ENCODE data around the gene C1orf115.

The C1orf115 gene

DNA sequence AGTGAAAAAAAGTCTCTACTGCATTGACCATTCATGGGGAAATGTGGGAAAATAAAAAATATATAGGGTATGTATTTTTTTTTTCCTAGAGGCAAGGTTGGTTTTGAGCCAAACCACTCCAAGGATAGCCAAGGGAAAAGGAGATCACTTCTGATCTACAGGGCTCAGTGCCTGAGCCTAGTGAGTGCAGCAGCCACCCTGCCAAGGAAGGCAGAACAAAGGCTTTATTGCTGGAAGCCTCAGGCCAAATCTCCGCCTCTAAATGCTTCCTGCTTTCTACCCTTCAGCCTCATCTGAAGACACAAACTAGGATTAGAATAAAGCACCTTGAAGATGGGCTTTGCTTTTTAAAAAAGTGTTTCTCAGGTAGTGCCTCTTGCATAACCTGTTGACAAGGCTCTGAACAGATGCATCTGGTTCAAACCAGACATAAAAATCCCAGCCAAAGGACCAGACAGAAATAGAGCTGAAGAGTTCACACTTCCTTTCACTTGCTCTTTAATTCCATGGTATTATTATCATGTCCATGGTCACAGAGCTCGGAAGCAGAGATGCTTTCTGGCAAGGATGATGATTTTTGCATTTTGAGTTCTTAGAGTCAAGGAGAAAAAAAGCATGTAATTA is 10.5 kb downstream of the C1orf115 start:
- DNase-seq (ENCODE audit: extremely low read depth, insufficient read length): no peak
- H3K27me3 ChIP-seq (replicated peaks; ENCODE audit: control insufficient read depth, insufficient read depth, low read length): no peaks in the 10 kb centered on the region
- TF ChIP-seq, protein P1, sequence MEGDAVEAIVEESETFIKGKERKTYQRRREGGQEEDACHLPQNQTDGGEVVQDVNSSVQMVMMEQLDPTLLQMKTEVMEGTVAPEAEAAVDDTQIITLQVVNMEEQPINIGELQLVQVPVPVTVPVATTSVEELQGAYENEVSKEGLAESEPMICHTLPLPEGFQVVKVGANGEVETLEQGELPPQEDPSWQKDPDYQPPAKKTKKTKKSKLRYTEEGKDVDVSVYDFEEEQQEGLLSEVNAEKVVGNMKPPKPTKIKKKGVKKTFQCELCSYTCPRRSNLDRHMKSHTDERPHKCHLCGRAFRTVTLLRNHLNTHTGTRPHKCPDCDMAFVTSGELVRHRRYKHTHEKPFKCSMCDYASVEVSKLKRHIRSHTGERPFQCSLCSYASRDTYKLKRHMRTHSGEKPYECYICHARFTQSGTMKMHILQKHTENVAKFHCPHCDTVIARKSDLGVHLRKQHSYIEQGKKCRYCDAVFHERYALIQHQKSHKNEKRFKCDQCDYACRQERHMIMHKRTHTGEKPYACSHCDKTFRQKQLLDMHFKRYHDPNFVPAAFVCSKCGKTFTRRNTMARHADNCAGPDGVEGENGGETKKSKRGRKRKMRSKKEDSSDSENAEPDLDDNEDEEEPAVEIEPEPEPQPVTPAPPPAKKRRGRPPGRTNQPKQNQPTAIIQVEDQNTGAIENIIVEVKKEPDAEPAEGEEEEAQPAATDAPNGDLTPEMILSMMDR (IDR thresholded peaks at IDR 0.05; ENCODE audit: insufficient read depth, low read length, poor library complexity, severe bottlenecking): no peak
- H3K4me3 ChIP-seq (replicated peaks; ENCODE audit: low read depth, low read length): no peak overlapping the region
- H3K36me3 ChIP-seq (ENCODE audit: control insufficient read depth, insufficient read depth, low read length): no peaks in the 10 kb centered on the region

DNA sequence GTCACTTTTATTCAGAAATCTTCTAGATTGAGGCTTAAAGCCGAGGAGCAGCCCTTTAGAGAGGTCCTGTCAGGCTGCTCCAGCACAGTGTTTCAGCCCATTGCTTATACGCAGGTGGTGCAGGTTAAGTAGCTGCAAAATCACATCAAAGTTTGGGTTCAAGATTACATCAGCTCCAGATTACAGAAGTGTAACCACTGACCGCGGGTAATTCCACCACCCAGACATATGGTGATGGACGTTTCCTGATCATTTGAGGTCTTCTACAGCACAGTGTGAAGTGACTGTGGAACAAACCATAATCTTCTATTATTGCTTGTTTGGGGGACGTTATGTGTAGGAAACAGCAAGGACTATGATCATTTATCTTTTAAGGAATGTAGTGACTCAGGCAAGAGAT is 11.8 kb downstream of the C1orf115 start:
- Histone ChIP-seq H3K4me3 (replicated peaks; ENCODE audit: low read depth, low read length) (no peak overlapping the region), H3K36me3 (ENCODE audit: control insufficient read depth, insufficient read depth, low read length) (no peaks in the 10 kb centered on the region), H3K27me3 (replicated peaks; ENCODE audit: control insufficient read depth, insufficient read depth, low read length) (no peaks in the 10 kb centered on the region)
- DNase-seq (ENCODE audit: extremely low read depth, insufficient read length): peak; percentile 52
- TF ChIP-seq, protein P1 (IDR thresholded peaks at IDR 0.05; ENCODE audit: insufficient read depth, low read length, poor library complexity, severe bottlenecking): no peak

DNA sequence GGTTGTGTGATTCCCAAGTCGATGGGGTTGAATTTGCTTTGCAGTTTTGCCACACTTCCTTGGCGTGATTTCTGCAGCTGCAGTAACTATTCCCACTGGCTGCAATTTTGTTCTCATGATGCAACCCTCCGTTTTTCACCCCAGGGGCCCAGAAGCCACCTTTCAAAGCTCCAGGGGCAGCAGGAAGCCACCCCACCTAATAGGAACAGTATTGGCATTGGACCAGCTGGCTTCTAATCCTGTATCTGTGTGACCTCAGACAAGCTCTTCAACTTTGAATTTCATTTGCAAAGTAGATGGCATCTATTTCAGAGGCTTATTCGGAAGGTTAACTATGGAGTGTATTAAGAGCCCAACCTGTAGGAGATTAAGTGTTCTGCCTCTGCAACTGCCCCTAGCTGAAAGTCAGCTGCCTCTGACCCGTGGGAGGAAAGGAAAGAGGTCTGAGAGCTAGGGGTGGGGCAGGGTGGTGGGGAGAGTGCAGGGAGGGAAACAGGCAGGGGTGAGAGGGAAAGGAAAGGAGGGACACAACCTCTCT is 12.6 kb downstream of the C1orf115 start:
- TF ChIP-seq, protein P1 (IDR thresholded peaks at IDR 0.05; ENCODE audit: insufficient read depth, low read length, poor library complexity, severe bottlenecking): no peak

DNA sequence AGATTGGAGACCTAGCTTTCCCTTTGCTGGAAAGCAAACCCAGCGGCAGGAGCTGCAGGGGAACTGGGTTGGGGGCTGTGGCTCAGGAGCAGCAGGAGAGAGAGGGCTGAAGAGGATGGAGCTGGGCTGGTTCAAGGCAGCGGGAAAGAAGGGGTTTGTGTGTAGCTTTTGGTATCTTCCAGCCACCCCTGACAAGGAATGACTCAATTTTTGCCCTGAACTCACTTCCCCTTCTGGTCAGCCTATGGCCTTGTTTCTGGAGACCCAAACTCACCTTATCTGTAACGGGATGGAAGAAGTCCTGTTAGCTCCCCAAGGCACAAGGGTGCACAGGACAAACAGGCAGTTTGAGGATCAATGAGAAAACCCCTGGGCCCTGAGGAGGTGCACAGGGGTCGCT is 13.1 kb downstream of the C1orf115 start:
- Histone ChIP-seq H3K27me3 (replicated peaks; ENCODE audit: control insufficient read depth, insufficient read depth, low read length) (no peaks in the 10 kb centered on the region), H3K4me3 (replicated peaks; ENCODE audit: low read depth, low read length) (no peak overlapping the region), H3K36me3 (ENCODE audit: control insufficient read depth, insufficient read depth, low read length) (no peaks in the 10 kb centered on the region)
- TF ChIP-seq, protein P1 (IDR thresholded peaks at IDR 0.05; ENCODE audit: insufficient read depth, low read length, poor library complexity, severe bottlenecking): no peak
- DNase-seq (ENCODE audit: extremely low read depth, insufficient read length): no peak

More for the DNA sequence above, 12.6 kb downstream of the C1orf115 start:
- no peak for DNase-seq (ENCODE audit: extremely low read depth, insufficient read length)
- Histone ChIP-seq H3K27me3 (replicated peaks; ENCODE audit: control insufficient read depth, insufficient read depth, low read length) (no peaks in the 10 kb centered on the region), H3K4me3 (replicated peaks; ENCODE audit: low read depth, low read length) (no peak overlapping the region), H3K36me3 (ENCODE audit: control insufficient read depth, insufficient read depth, low read length) (no peaks in the 10 kb centered on the region)

DNA sequence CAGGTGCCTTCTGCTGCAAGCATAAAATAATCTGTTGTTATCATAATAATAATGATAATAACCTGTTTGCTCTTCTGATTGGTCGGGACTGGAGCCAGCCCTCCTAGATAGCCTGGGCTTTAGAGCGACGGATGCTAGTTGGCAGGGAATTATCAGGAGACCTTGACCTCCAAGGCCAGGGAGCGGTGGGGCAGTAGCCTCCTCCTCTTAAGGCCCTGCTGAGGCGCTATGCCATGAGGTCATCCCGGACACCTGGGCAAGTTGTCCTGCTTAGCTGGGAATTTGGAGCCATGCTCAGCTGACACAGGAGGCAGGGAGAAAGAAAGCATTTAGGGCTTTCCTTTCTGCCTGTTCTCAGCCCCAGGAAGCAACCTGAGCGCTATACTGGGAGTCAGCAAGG is 15.6 kb downstream of the C1orf115 start:
- TF ChIP-seq, protein P1 (IDR thresholded peaks at IDR 0.05; ENCODE audit: insufficient read depth, low read length, poor library complexity, severe bottlenecking): no peak
- H3K27me3 ChIP-seq (replicated peaks; ENCODE audit: control insufficient read depth, insufficient read depth, low read length): no peaks in the 10 kb centered on the region
- no peak for DNase-seq (ENCODE audit: extremely low read depth, insufficient read length)
- no peaks in the 10 kb centered on the region for H3K36me3 ChIP-seq (ENCODE audit: control insufficient read depth, insufficient read depth, low read length)
- H3K4me3 ChIP-seq (replicated peaks; ENCODE audit: low read depth, low read length): no peak overlapping the region

Data from GM06990 (cell line).